Fibroblast of villous mesenchyme (primary cell): ENCODE results near the gene RPL3. TPM values are rescaled to one million over a fixed set of nuclear protein-coding genes. Genes with fewer than 3 reads are reported as not detected.

ENCODE experiments used
- DNase-seq: peaks from one replicate; pipeline ENCODE4 v3.0.0-alpha.2; 2010; ENCODE audit warnings: low read depth
- H3K4me3 ChIP-seq: 2 replicates; pipeline ENCODE4 v1.5.1; 2011; ENCODE audit warnings: low read depth, mild to moderate bottlenecking, low read length
- CTCF ChIP-seq: IDR thresholded peaks from 2 replicates; pipeline ENCODE4 v1.5.1; 2012; ENCODE audit warnings: low read depth, mild to moderate bottlenecking, low read length; ENCODE audit not compliant: insufficient read depth
- total RNA-seq: library from RNA; depleted of rRNA; stranded (reverse); fragments of >200 nt; gene quantifications from 2 replicates; pipeline ENCODE4 v1.2.3, GENCODE V29; 2012

The RPL3 gene
- total RNA-seq, 1 donor, result 1,795 TPM

GRCh38 chr22:39282645-39283321 lies 36.6 kb downstream of the RPL3 start:
- DNase-seq, result no peak
- H3K4me3 ChIP-seq, result no peak overlapping the region
- no peak for TF ChIP-seq CTCF

- no peak for DNase-seq
- no peak for TF ChIP-seq CTCF
- H3K4me3 ChIP-seq, result no peak overlapping the region
Observed at GRCh38 chr22:39281126-39281525, 38.3 kb downstream of the RPL3 start.

- DNase-seq, result no peak
- no peak overlapping the region for H3K4me3 ChIP-seq
- TF ChIP-seq CTCF, result no peak
Observed at GRCh38 chr22:39280250-39280649, 39.2 kb downstream of the RPL3 start.

- H3K4me3 ChIP-seq, result no peak overlapping the region
- TF ChIP-seq CTCF, result no peak
- no peak for DNase-seq
Observed at GRCh38 chr22:39279170-39279850, 40.1 kb downstream of the RPL3 start.

GRCh38 chr22:39278040-39278439 lies 41.4 kb downstream of the RPL3 start:
- TF ChIP-seq CTCF, result no peak
- peak; percentile 54 for DNase-seq
- no peak overlapping the region for H3K4me3 ChIP-seq

- H3K4me3 ChIP-seq, result no peak overlapping the region
- TF ChIP-seq CTCF, result no peak
- peak; percentile 90 for DNase-seq
Observed at GRCh38 chr22:39277142-39277607, 42.2 kb downstream of the RPL3 start.
